GM12873 (cell line): ENCODE results near the gene SKAP2.

Source experiments
- TF ChIP-seq, protein P1 (sequence below): IDR thresholded peaks from 2 replicates; pipeline ENCODE4 v1.5.1; 2012; ENCODE audit warnings: low read depth, mild to moderate bottlenecking, moderate library complexity, low read length, control low read depth; ENCODE audit not compliant: insufficient read depth; ENCODE audit errors: missing control alignments

The SKAP2 gene

DNA sequence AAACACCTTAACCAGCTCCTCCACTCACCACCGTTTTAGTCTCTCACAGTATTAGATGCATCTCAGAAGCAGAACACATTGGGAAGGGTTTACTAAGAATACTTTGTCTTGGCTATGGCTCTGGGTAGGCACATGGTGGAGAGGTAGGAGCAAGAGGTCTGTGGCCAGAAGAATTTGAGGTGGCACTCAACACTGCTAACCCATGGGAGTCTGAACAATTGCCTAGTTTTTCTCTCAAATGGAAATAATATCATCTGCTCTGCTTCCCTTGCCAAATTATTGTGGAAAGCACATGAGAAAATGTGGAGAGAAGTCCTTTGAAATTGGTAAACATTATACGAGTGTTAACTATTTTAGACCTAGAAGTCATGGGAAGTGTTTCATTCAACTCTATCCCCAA, 214.3 kb downstream of the SKAP2 start:
- TF ChIP-seq, protein P1, sequence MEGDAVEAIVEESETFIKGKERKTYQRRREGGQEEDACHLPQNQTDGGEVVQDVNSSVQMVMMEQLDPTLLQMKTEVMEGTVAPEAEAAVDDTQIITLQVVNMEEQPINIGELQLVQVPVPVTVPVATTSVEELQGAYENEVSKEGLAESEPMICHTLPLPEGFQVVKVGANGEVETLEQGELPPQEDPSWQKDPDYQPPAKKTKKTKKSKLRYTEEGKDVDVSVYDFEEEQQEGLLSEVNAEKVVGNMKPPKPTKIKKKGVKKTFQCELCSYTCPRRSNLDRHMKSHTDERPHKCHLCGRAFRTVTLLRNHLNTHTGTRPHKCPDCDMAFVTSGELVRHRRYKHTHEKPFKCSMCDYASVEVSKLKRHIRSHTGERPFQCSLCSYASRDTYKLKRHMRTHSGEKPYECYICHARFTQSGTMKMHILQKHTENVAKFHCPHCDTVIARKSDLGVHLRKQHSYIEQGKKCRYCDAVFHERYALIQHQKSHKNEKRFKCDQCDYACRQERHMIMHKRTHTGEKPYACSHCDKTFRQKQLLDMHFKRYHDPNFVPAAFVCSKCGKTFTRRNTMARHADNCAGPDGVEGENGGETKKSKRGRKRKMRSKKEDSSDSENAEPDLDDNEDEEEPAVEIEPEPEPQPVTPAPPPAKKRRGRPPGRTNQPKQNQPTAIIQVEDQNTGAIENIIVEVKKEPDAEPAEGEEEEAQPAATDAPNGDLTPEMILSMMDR: no peak

DNA sequence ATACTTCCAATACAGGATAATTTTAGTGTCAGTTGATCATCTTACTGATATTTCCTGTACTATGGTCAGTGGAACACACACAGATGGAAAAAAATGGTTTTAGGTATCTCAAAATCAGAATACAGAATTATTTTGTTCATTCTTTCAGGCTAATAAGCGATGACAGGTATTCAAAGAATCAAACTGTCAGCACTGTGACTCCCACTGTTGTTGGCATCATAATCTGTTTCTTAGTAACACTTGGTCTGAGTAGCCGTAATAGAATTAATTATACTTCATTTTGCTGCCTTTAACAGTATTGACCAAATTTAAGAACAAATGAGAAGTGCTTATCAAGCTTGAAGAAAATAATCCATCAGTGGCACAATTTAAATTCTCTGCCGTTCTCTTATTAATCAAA, 215.0 kb downstream of the SKAP2 start:
- TF ChIP-seq, protein P1: no peak

DNA sequence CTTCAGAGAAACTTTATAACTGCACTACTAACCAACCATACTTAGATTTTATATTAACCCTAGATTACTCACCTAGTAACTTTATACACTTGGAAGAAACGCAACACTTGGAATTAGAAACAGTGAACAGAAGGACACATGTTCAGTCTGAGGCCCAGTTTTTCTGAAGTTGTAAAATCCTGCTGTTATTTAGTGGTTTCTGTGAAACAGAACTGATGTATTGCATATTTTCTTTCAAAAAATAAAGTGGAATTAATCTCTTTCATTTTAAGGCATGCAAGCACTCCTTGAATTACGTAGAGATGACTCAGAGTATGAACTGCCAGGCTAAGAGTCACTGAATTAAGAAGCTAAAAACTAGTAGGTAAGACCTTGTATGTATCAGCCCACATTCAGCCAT, 215.8 kb downstream of the SKAP2 start:
- TF ChIP-seq, protein P1: no peak

DNA sequence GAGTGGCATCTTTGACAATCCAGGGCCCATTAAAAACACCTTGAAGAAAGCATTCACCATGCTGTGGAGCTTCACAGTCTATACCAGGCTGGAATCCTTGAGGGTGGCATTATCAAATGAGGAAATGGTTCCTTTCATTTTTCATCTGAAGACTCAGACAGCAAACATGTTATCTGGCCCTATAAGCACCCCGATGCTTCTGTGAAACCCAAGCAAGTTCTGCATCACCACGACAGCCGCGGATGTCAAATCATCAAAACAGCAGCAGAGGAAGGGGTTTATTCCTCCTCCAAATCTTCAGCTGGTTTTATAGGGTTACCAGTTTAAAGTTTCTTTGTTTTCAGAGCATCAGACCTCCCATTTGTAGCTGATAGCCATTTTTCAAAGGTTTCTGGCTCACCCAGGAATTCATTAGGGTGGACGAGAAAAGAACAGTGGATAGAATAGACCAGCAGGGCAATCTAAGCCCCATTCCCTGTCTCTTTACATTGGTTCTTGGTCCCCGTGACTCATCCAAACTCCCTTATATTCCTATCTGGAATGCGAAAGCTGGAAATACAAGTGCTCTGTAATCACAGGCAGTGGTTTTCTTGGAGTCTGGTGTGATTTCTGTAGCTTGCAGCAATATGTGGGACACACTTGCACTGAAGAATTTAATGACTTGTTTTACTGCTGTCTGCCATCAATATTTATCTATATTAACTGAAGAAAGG, 217.9 kb downstream of the SKAP2 start:
- TF ChIP-seq, protein P1: no peak

DNA sequence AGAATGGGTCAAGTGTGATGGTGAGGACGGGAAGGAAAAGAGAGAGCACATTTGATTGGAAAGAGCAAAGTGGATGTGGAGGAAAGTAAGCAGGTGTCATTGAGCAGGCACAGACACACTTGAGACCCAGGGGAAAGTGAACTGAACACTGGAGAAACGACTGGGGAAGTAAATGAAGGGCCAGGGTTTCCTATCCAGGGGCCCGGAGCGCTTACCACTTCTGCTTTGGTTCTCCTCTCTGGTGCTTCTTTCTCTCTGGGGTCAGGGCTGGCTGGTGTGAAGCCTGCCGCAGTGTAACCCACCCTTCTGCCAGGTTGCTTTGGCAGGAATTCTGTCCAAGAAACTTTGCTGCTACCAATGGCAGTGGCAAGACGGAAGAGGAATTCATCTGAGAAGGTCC, 219.3 kb downstream of the SKAP2 start:
- TF ChIP-seq, protein P1: no peak

DNA sequence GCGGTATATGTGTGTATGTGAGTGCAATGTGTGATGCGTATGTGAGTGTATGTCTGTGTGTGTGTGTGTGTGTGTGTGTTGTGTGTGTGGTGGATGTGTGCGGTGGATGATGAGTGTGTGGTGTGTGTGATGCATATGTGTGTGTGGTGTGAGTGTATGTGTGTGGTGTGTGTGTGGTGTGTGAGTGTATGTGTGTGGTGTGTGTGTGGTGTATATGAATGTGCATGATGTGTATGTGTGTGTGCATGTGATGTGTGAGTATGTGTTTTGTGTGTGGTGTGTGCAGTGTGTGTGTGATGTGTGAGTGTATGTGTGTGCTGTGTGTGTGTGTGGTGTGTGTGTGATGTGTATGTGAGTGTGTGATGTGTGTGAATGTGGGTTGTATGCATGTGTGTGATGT, 222.0 kb downstream of the SKAP2 start:
- TF ChIP-seq, protein P1: no peak

DNA sequence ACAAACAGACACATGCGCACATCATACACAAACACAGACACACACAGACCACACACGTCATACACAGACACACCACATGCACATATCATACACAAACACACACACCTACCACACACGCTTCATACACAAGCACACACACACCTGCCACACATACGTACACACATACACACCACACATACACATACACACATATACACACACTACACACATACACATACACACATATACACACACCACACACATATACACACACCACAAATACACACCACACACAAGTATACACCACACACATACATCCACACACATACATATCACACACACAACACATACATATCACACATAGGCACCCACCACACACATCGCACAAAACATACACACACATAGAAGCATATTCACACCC, 224.7 kb downstream of the SKAP2 start:
- TF ChIP-seq, protein P1: no peak

DNA sequence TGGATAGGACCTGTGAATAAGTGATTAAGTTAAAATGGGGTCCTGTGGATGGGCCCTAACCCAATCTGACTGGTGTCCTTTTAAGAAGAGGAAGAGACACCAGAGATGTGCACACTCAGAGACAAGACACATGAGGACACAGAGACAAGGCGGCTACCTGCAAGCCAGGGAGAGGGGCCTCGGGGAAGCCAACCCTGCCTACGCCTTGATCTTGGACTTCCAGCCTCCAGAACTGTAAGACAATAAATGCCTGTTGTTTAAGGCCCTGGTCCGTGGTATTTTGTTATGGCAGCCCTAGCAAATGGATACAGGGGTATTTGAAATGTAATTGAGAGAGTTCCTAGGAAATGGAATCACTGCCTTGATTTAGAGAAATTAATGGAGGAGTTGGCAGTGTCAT, 225.3 kb downstream of the SKAP2 start:
- TF ChIP-seq, protein P1: no peak
